Vagina (tissue), 2 donors: Measurements from ENCODE around the gene CRYAB.

Source experiments
- POLR2A ChIP-seq, 2 donors: fragments of 450-650 bp; IDR thresholded peaks; one replicate each; pipeline ENCODE4 v1.6.1; 2017; ENCODE audit warnings: antibody characterized with exemption in 2 of 2, mild to moderate bottlenecking in 2 of 2, moderate library complexity in 2 of 2
- TF ChIP-seq, protein P1 (sequence below), 3 experiments: fragments of 450-650 bp in 2 of 3; fragments of 200-600 bp in 1 of 3; sonication (generic) in 1 of 3; IDR thresholded peaks; one replicate each; pipeline ENCODE4 v1.5.1; 2017 to 2019; ENCODE audit warnings: antibody characterized with exemption in 3 of 3, mild to moderate bottlenecking in 2 of 3, moderate library complexity in 2 of 3

DNA sequence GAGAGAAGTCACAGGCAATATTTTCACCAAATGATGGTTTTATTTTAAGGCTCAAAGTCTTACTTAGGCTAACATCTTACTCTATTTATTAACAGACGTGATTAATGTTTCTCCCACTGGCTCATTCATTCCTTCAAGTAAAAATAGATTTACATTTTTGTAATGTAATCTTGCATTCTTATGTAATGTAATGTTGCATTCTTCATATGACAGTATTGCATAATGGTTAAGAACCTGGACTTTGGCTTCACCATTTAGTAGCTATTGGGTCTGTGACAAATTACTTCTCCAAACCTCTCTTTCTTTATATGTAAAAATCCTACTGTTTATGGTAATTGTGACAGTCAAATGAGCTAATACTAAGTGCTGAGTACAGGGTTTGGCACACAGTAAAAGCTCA lies 22.3 kb upstream of the CRYAB start:
- TF ChIP-seq, protein P1, sequence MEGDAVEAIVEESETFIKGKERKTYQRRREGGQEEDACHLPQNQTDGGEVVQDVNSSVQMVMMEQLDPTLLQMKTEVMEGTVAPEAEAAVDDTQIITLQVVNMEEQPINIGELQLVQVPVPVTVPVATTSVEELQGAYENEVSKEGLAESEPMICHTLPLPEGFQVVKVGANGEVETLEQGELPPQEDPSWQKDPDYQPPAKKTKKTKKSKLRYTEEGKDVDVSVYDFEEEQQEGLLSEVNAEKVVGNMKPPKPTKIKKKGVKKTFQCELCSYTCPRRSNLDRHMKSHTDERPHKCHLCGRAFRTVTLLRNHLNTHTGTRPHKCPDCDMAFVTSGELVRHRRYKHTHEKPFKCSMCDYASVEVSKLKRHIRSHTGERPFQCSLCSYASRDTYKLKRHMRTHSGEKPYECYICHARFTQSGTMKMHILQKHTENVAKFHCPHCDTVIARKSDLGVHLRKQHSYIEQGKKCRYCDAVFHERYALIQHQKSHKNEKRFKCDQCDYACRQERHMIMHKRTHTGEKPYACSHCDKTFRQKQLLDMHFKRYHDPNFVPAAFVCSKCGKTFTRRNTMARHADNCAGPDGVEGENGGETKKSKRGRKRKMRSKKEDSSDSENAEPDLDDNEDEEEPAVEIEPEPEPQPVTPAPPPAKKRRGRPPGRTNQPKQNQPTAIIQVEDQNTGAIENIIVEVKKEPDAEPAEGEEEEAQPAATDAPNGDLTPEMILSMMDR (IDR thresholded peaks at IDR 0.05) = no peak
- no peak for TF ChIP-seq POLR2A (IDR thresholded peaks at IDR 0.05)
